Measurements from ENCODE around the gene ST14. TPM values are rescaled to one million over a fixed set of nuclear protein-coding genes. Genes with fewer than 3 reads are reported as not detected.

ST14 gene
- 23.5 TPM for polyA plus RNA-seq (ENCODE audit: insufficient read length)
- long read RNA-seq, donor 1, partial matches to known transcripts, result 31 of 35 reads
- long read RNA-seq, donor 1, other reads (novel, unspliced or antisense), result 0 of 35 reads
- long read RNA-seq, donor 2, partial matches to known transcripts, result 56 of 59 reads
- long read RNA-seq, donor 2, other reads (novel, unspliced or antisense), result 0 of 59 reads
- long read RNA-seq, donor 3, partial matches to known transcripts, result 15 of 19 reads
- long read RNA-seq, donor 3, other reads (novel, unspliced or antisense), result 0 of 19 reads
- long read RNA-seq, donor 4, result 0 reads
- long read RNA-seq, donor 5, transcript ST14-201 (19 exons, 3,539 nt), result major isoform, 5 of 10 reads
- long read RNA-seq, donor 5, partial matches to known transcripts, result 5 of 10 reads
- long read RNA-seq, donor 5, other reads (novel, unspliced or antisense), result 0 of 10 reads
- long read RNA-seq, donor 6, partial matches to known transcripts, result 12 of 14 reads
- long read RNA-seq, donor 6, other reads (novel, unspliced or antisense), result 0 of 14 reads
- long read RNA-seq, donor 7, transcript ST14-201 (19 exons, 3,539 nt), result major isoform, 12 of 12 reads
- long read RNA-seq, donor 7, partial matches to known transcripts, result 0 of 12 reads
- long read RNA-seq, donor 7, other reads (novel, unspliced or antisense), result 0 of 12 reads
- long read RNA-seq, donor 8, partial matches to known transcripts, result 5 of 7 reads
- long read RNA-seq, donor 8, other reads (novel, unspliced or antisense), result 0 of 7 reads

DNA sequence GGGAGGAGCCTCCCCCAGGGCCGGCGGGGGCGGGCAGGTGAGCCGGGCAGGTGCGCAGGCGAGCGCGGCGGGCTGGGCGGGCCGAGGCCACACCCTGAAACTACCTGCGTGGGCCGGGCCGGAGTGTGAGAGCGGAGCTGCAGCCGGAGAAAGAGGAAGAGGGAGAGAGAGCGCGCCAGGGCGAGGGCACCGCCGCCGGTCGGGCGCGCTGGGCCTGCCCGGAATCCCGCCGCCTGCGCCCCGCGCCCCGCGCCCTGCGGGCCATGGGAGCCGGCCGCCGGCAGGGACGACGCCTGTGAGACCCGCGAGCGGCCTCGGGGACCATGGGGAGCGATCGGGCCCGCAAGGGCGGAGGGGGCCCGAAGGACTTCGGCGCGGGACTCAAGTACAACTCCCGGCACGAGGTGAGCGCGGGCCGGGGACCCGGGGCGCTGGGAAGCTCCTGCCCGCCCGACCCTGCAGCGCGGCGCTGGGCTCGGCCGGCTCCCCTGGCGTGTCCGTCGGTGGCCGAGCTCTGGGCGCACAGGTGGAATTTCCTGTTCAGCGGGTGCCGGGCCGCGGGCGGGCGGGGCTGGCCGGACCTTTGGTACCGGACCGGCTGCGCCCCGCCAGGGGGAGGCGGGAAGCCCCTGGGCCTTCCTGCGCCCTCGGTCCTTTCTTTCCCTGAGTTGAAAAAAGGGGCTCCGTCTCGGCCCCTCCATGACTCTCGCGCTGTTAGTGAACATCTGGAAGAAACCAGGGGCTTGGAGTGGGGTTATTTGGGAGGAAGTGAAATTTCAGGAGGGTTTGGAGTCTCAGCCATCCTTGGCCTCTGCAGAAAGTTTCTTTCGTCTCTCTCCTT is at the start of gene ST14:
ST14 (plus strand) TSS at position 126 of the 841 bp plus-strand sequence; CDS start at position 324, 198 bp downstream.
- DNase-seq, result no peak

DNA sequence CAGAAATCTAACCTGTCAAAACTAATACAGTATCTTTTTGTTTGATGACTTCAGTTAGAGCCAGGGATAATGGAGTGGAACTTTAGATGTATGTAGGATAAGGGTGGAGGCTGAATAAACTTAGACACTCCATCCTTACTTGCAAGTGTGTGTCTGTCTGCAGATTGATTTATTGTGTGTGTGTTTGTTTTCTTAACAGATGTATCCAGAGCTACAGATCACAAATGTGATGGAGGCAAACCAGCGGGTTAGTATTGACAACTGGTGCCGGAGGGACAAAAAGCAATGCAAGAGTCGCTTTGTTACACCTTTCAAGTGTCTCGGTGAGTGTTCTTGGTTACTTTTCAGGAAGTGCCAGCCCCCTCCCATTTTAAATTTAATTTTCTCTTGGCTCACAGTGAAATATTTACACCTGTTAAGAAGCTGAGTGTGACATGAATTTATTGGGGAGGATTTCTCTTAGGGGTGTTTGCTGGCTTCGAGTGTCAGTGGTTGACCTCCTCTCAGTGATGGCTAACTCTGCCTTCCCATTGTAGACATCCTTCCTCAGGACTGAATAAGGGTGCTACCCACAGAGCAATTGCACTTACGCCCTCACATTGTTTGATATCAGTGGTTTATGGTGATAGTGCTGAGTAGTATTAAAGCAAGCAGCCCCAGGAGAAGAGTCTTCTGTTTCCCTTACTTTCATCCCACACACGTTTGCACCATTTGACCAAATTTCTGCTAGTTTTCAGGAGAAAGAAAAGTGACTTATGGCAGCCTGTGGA is 49.1 kb upstream of the ST14 start:
- DNase-seq, result no peak

DNA sequence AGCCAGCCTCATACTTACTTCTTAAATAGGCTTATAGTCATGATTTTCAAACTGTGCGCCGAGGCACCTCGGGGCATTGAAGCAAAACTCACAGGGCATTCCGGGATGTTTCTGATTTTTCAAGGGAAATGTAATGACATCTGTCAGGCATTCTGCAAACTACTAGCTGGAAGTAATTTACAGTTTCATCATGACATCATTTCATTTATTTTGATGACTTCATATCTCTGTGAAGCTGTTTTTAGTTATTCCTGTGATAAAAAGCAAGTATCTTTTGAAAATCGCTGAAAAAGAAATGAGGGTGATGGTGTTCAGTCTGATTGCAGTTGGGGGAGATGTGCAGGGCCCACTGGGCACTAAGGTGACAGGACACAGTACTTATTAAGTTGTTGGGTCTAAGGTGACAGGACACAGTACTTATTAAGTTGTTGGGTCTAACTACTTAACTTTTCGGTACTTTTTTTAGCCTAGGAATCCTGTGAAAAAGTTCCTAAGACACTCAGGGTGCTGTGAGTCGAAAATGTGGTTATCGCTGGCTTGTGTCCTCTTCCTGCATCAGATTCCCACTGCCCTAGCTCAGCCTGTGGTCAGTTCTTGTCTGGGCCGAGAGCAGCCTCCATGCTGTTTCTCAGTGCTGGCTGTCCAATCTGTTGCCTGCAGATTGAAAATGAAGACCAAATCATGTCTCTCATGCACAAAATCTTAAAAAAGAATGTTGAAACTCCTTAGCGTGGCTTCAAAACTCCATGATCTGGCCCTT is 47.3 kb upstream of the ST14 start:
- no peak for DNase-seq

DNA sequence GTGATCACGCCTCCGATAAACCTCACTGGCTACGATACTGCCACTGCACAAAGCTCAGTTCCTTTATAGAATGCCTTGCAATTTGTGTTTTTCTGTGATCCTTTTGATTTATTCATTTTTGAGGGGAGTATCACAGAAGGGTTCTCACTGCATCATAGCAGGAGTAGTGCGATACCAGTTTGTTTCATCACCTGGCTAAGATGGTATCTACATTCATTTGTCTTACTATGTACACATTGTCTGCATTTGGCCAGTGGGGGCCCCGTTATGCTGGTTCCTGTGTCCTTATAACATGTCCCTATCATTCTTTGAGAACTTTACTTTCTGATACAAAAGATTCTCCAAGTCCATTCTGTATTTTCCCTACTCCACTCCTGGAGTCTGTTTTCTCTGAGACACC is 45.3 kb upstream of the ST14 start:
- no peak for DNase-seq

DNA sequence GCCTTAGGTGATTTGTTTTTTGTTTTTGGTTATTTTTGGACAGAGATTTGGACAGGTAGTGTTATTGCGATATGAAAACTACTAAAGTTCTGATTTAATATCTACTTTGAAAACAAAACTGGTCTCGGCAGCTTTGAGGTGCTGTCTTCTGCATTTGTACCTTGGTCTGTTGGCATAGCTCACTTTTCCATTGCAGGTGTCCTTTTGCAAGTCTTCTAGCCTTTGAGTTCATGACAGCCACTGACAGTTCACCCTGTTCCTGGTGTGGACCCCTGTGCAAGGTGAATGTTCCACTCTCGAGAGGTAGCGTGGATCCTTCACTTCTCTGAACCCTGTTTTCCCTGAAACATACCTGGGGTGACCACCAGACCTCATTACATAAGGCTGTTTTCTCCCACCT is 44.9 kb upstream of the ST14 start:
- DNase-seq, result no peak

DNA sequence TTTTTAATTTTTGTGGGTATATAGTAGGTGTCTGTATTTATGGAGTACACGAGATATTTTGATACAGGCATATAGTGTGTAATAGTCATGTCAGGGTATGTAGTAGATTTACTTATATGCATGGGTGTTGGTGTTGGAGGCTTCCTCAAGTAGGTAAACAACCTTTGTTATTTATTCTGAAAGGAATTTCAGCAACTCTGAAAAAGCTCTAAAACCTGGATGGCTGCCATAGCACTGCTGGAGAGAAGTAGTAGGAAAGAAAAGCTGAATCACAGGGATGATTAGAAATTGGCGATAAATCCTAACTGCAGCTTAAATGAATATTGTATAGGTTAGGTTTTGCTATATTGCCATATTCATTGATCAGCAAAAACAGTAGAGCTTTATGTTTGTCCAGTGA is 44.4 kb upstream of the ST14 start:
- no peak for DNase-seq

DNA sequence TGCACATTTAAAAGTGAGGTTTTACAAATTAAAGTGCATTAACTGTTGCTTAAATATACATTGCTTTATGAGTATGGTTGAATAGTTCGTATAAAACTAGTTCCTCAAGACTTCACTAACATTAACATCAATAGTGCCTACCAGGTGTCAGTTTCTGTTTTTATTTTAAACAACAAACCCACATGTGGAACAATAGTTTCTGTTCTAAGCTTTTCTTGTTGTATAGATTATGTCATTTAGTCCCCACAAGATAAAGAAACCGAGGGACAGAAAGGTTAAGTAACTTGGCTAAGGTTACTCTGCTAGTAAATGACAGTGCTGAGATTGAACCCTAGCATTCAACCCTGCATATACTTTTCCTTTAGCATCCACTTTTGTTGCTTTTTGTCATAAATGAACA is 41.4 kb upstream of the ST14 start:
- no peak for DNase-seq

DNA sequence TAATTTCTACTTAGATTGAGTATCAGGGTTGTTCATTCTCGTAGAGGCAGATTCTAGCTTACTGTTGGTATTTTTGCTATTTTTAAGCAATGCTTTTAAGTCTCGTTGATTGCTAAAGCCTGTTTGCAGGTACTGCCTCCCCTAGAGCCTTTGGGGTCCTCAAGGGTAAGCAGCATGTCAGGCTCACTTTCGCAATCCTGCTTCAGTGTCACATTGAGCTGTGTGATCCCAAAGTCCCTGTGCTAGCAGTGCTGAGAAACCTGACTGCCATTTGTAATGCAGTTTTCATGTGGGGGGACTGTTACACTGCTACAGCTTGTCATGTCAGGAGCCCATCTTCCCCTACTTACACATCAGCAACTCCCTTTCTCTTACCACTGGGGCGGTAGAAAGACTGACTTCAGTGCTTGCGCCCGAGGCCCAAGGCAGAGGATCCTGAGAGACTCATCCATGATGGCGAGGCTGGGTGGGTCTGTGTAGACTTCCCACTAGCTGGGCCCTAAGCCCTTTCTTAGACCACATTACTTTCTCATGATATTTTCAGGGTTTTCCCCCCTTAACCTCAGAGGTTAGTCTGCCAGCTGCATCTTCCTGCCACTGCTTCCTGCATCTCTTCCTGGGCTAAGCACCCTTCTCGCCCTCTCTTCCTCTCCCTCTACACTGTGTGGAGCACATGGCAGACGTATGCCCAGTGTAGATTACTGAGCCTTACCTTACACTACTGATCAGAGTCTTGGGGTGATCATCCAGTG is 40.8 kb upstream of the ST14 start:
- DNase-seq, result no peak

DNA sequence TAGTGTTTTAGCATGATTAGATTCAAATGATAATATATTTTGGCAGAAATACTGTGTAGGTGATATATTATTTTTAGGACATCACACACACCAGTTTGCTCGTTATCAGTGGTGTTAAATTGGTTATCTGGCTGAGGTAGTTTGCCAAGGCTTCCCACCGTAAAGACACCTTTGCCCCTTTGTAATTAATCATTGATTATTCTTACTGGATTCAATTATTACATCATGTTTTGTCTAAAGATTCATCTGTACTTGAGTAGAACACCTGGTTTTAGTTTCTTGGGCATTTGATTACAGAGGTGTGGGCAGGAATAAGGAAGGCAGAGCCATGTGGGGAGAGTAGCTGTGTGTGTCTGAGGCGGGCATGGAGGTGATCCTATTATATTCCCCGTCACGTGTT is 39.5 kb upstream of the ST14 start:
- DNase-seq, result no peak

DNA sequence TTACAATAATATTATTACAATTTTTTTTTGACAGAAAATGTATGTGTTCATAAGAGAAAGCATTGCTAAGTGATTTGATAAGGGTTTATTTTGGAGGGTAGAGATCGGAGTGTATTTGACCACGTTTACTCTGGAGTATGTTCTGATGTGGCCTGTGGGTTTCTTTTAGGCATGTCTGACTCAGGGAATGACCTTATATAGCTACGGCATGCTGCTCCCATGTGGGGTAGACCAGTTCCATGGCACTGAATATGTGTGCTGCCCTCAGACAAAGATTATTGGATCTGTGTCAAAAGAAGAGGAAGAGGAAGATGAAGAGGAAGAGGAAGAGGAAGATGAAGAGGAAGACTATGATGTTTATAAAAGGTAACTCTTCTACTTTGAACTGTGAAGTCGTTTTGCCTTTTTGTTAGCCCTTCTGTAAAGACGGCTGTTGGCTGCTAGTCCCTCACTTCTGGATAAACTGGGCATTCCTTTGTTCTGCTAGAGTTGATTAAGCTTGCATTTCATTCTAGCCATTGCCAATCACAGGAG is 38.1 kb upstream of the ST14 start:
- DNase-seq, result no peak

DNA sequence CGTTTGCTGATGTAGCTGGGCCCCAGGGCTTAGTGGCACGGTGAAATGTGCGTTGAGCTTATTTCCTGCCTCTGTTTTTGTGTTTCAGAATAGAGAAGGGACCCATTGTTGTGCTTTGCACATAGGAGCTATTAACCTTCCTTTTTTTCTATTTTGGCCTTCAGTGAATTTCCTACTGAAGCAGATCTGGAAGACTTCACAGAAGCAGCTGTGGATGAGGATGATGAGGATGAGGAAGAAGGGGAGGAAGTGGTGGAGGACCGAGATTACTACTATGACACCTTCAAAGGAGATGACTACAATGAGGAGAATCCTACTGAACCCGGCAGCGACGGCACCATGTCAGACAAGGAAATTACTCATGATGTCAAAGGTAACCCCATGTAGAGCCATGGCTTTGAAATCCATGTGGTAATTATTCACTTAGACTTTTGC is 37.4 kb upstream of the ST14 start:
- DNase-seq, result no peak

DNA sequence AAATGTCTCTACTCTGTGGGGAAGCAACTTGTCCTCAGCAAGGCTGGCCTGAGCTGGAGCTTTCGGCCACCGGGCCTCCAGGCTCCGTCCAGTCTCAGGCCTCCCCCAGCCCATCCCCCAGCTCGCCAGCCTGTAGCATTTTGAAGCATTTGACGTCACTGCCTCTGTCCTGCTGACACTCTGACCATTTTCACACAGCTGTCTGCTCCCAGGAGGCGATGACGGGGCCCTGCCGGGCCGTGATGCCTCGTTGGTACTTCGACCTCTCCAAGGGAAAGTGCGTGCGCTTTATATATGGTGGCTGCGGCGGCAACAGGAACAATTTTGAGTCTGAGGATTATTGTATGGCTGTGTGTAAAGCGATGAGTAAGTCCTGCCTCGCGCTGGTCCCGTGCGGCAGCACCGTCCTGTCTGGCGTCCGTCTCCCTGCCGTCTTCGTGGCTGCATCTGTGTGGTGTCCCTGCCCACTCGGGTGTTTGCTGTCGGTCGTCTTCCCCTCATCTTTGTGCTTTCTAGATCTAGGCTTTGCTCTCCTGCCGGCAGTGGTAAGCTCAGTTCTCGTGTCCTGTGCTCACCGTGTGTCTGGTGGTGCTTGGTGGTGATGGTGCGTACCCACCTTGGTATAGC is 36.1 kb upstream of the ST14 start:
- no peak for DNase-seq

DNA sequence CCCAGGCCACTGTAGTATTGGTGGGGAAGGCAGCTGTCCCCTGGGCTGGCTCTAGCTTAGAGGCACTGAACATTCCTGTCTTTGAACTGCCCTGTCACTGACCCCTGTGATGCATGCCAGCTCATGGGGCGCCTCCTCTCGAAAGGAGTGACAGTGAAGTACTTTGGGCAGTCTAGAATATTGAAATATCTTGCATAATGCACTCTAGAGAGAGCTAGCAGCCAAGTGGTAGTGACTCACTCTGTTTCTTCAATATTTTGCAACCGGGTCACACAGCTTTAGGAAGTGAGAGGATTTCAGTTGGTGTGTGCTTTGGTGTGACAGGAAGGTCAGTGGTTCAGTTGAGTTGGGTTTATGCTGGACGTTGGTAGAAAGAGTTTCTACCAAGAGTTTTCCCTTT is 35.5 kb upstream of the ST14 start:
- no peak for DNase-seq

DNA sequence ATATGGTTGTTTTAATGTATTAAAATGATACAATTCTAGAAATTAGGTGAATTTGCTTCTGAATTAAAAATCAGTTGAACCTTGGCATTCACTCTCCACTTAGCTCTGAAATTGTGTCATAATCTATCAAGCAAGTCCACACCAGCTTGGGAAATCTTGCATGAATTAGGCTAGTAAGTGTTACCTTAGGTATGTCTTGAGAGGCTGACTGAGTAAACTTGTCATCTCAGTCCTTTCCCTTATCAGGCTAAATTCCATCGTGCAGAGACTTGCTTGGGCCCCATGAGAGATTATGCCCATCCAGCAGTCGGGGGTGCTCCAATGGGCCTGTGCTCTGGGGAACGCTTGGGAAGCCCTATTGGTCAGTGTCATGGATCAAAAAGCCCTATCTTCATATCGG is 33.9 kb upstream of the ST14 start:
- DNase-seq, result no peak

DNA sequence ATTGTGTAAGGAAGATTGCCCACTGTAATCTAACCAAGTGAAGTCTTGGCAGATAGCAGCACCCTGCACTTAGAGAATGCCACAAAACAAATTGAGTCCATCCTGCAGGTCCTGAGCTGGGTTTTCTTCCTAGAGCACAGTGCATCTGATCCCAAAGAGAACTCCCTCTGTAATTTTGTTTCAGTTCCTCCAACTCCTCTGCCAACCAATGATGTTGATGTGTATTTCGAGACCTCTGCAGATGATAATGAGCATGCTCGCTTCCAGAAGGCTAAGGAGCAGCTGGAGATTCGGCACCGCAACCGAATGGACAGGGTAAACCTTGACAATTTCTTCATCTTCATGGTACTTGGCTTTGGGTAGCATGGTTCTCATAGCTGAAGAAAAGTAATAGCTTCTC is 33.1 kb upstream of the ST14 start:
- no peak for DNase-seq

DNA sequence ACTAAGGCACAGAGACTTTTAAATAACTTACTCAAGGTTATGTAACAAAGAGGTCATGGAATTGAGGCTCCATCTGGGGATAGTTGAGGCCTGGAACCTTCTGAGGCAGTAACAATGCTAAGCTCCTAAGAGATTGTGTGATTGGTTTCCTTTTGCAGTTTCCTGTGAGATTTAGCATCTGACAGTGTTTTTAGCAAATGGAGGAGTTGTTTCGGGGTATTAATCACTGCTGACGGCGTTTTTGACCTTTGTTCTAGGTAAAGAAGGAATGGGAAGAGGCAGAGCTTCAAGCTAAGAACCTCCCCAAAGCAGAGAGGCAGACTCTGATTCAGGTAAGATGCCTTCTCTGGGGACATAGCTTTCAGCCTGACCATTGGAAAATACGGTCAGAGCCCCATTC is 32.1 kb upstream of the ST14 start:
- no peak for DNase-seq

DNA sequence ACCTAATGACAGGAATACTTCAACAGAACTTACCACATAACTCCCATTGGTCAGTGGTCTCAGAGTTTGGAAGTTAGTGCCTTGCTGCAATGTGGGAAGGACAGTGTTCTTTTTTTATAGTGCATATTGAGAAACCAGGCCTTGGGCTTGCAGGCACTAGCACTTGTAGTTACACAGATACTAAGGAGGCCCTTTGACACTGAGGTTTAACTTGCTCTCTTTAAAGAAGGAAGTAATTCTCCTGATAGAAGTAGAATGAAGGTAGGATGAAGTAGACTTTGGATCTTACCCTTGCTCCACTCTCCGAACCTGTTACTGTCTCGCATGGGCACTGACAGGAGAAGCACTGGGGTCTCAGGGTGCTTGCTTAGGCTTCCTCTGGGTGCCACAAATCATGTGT is 31.0 kb upstream of the ST14 start:
- DNase-seq, result no peak

DNA sequence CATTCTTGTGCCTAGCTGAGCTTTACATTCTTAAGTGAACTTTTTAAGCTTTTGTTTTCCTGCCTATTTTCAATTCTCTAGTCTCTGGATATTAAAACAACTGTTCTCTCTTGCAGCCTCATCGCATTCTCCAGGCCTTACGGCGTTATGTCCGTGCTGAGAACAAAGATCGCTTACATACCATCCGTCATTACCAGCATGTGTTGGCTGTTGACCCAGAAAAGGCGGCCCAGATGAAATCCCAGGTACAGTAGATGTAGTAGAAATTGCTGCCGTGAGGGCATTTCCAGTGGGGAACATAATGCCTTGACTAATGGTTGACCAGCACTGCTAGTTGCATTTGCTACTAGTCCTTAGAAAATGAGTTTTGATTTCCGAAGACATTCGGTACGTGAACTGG is 29.7 kb upstream of the ST14 start:
- no peak for DNase-seq
